IPS DF 6.9 (cell line): ENCODE data around the gene TWF2.
A peak's percentile ranks its signal among the peaks of the same experiment; 100 is the strongest.

Source experiments
- DNase-seq: peaks from one replicate; pipeline ENCODE4 v3.0.0-alpha.2; 2013; ENCODE audit warnings: low read depth, low spot score
- H3K27ac ChIP-seq: one replicate; pipeline ENCODE4 v1.5.1; 2013; ENCODE audit warnings: low read length, control low read depth
- H3K27me3 ChIP-seq: 2 replicates; pipeline ENCODE4 v1.6.1; 2013; ENCODE audit warnings: mild to moderate bottlenecking, low read length; ENCODE audit not compliant: control insufficient read depth, insufficient read depth
- H3K36me3 ChIP-seq: 2 replicates; pipeline ENCODE4 v1.6.1; 2013; ENCODE audit warnings: low read length; ENCODE audit not compliant: control insufficient read depth, insufficient read depth
- H3K4me1 ChIP-seq: 2 replicates; pipeline ENCODE4 v1.6.1; 2013; ENCODE audit warnings: low read length; ENCODE audit not compliant: control insufficient read depth, insufficient read depth
- H3K4me3 ChIP-seq: 2 replicates; pipeline ENCODE4 v1.5.1; 2013; ENCODE audit warnings: mild to moderate bottlenecking, low read length
- H3K9me3 ChIP-seq: 2 replicates; pipeline ENCODE4 v1.6.1; 2013; ENCODE audit warnings: low read length, inconsistent platforms; ENCODE audit not compliant: control insufficient read depth, insufficient read depth
- WGBS: extraction: QIAGEN DNeasy Blood & Tissue Kit; methylation state at CpG from one replicate; pipeline ENCODE4 v1.1.7; 2013; ENCODE audit warnings: mixed read lengths, missing lambda C conversion rate; ENCODE audit not compliant: insufficient read length, insufficient coverage; 5-methylcytosine and 5-hydroxymethylcytosine counted together

Gene TWF2

DNA sequence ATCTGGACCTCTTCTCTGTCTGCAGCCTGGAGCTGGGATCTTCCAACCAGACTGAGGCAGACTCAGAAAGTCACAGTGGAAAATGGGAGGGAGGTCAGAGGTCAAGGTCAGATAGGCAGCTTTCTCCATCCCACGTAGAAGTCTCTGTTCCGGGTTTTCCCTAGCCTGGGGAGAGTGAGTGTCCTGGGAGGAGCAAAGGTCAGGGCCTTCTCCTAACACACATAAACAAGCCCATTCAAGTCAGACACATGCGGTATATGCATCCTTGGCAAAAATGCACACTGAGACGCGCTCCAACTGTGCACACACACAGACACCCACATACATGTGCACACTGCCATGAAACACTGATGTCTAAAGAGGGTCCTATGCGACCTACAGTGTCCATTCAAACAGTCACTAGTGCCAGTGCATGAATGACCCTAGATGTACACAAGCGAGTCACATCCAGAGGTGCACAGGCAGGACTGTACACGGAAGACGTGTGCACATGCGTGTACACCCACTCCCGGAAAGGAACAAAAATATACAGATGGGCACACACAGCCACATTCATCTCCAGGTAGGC, 681 bp downstream of the TWF2 start:
- Histone ChIP-seq H3K36me3 (no peaks in the 10 kb centered on the region), H3K27me3 (no peaks in the 10 kb centered on the region), H3K4me3 (peak overlapping the region; percentile 98; the same call in 1 of the 2 replicates), H3K9me3 (no peaks in the 10 kb centered on the region), H3K27ac (no peak overlapping the region), H3K4me1 (peaks cover 18% of the 10 kb centered on the region)
- no CpG with 5 or more reads among the region's 11 CpGs for WGBS
- no peak for DNase-seq

- H3K4me3 ChIP-seq, result no peak overlapping the region
- no peaks in the 10 kb centered on the region for H3K27me3 ChIP-seq
- no peak for DNase-seq
- H3K9me3 ChIP-seq, result no peaks in the 10 kb centered on the region
- no peak overlapping the region for H3K27ac ChIP-seq
- no peaks in the 10 kb centered on the region for H3K36me3 ChIP-seq
- H3K4me1 ChIP-seq, result peaks cover 18% of the 10 kb centered on the region
- no CpG with 5 or more reads among the region's 8 CpGs for WGBS
These were observed 1.2 kb downstream of the TWF2 start for GRCh38 chr3:52237657-52238172.

- no CpG with 5 or more reads among the region's 6 CpGs for WGBS
- H3K27ac ChIP-seq, result no peak overlapping the region
- H3K9me3 ChIP-seq, result no peaks in the 10 kb centered on the region
- H3K27me3 ChIP-seq, result no peaks in the 10 kb centered on the region
- no peak overlapping the region for H3K4me3 ChIP-seq
- no peak for DNase-seq
- no peaks in the 10 kb centered on the region; the same call in 1 of the 2 replicates for H3K36me3 ChIP-seq
- H3K4me1 ChIP-seq, result peaks cover 18% of the 10 kb centered on the region
These were observed 1.8 kb downstream of the TWF2 start for GRCh38 chr3:52237006-52237656.

GRCh38 chr3:52236424-52236886, 2.5 kb downstream of the TWF2 start:
- H3K27ac ChIP-seq, result no peak overlapping the region
- H3K36me3 ChIP-seq, result no peaks in the 10 kb centered on the region; the same call in 1 of the 2 replicates
- no peak for DNase-seq
- no peaks in the 10 kb centered on the region for H3K9me3 ChIP-seq
- H3K27me3 ChIP-seq, result no peaks in the 10 kb centered on the region
- WGBS, result no CpG with 5 or more reads among the region's 5 CpGs
- H3K4me1 ChIP-seq, result peaks cover 18% of the 10 kb centered on the region
- no peak overlapping the region for H3K4me3 ChIP-seq

DNA sequence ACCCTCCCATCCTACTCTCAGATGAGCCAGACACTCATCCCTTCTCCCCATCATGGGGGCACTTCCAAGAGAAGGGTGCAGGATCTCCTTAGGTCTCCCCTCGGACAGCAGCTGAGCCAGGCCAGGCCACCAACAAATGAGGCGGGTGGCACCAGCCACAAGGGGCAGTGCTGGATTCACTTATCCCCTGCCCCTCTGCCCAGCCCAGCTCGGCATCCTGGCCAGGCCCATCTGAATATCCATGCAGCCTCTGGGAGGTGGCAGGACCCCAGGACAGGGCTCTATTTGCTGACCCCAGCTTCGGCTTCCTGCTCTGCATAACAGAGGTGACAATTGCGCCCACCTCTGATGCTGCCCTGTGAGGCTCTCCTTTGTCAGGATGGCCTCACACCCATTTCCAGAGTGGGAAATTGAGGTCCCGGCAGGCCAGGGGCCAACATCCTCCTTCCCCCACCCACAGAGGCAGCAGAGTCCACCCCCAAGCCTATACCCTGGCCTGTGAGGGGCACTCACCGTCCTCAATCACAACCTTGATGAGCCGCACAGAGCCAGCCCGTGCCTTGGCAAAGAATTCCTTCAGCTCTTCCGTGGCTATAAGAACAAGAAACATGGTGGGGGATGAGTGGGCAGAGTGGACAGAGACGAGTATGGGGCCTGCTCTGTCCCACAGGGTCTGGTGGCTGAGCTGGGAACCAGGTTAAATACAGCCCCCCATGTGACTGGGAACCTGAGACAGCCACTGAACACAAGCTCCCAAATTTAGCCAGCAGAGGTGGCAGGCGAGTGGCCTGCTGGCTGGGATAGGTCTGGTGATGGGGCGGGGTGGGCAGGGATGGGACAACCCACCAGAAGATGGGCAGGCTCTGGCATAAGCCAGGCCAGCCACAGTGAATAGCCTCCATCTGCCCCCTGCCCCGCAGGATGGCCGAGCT, 4.2 kb downstream of the TWF2 start:
- peaks cover 15% of the 10 kb centered on the region for H3K36me3 ChIP-seq
- no peaks in the 10 kb centered on the region for H3K27me3 ChIP-seq
- no peak overlapping the region for H3K27ac ChIP-seq
- H3K4me3 ChIP-seq, result no peak overlapping the region
- peaks cover 13% of the 10 kb centered on the region; the same call in 1 of the 2 replicates for H3K4me1 ChIP-seq
- H3K9me3 ChIP-seq, result no peaks in the 10 kb centered on the region
- DNase-seq, result no peak
- WGBS, result no CpG with 5 or more reads among the region's 15 CpGs

DNA sequence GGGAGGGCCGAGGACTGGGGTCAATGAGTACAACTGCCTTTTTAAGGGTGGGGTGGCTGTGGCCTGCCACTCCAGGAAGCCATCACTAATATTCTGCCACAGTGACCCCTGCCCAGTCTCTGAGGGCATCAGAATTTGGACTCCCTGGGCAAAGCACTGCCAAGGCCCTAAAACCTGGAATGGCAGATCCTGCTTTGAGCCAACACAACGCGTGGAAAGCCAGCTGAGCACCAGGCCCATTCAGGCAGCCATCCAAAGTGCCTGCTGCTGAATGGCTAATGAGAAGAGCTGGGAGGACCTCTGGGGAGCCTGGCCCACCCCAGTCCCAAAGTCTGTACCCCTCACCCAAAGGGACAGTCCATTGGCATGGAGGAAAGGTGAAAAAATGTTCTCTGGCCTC, 5.0 kb downstream of the TWF2 start:
- peaks cover 23% of the 10 kb centered on the region for H3K36me3 ChIP-seq
- H3K27ac ChIP-seq, result no peak overlapping the region
- no CpG with 5 or more reads among the region's 3 CpGs for WGBS
- no peaks in the 10 kb centered on the region for H3K27me3 ChIP-seq
- DNase-seq, result no peak
- H3K4me1 ChIP-seq, result peaks cover 13% of the 10 kb centered on the region; the same call in 1 of the 2 replicates
- H3K4me3 ChIP-seq, result no peak overlapping the region
- H3K9me3 ChIP-seq, result no peaks in the 10 kb centered on the region

GRCh38 chr3:52233108-52233591, 5.8 kb downstream of the TWF2 start:
- no peaks in the 10 kb centered on the region for H3K27me3 ChIP-seq
- H3K9me3 ChIP-seq, result no peaks in the 10 kb centered on the region
- peaks cover 10% of the 10 kb centered on the region; the same call in 1 of the 2 replicates for H3K4me1 ChIP-seq
- no peak for DNase-seq
- H3K27ac ChIP-seq, result no peak overlapping the region
- peaks cover 25% of the 10 kb centered on the region for H3K36me3 ChIP-seq
- WGBS, result no CpG with 5 or more reads among the region's 5 CpGs
- H3K4me3 ChIP-seq, result no peak overlapping the region

DNA sequence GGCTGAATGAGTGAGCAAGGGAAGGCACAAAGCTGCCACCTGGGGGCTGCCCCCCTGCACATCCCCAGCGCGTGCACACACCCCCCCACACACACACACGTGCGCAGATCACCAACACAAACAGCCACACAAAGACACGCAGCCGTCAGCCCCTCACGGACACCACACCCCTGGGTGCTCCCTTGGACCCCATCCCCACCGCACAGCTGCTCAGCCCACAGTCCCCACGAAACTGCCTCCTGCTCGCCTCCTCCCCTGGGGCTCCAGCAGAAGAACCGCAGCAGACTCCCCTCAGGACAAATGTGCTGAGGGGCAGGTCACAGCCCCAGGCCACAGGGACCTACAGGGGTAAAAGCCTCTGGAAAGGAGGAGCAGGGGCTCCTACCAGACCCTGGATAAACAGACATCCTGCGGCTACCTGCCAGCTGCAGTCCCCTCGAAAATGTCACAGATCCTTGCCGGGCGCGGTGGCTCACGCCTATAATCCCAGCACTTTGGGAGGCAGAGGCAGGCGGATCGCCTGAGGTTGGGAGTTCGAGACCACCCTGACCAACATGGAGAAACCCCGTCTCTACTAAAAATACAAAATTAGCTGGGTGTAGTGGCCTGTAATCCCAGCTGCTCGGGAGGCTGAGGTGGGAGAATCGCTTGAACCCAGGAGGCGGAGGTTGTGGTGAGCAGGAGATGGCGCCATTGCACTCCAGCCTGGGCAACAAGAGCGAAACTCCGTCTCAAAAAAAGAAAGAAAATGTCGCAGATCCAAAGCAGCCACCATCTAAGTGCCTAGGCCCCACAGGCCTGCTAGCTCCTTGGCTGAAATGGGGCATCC, 6.5 kb downstream of the TWF2 start:
- WGBS, result no CpG with 5 or more reads among the region's 28 CpGs
- Histone ChIP-seq H3K9me3 (no peaks in the 10 kb centered on the region), H3K36me3 (peaks cover 25% of the 10 kb centered on the region), H3K27me3 (no peaks in the 10 kb centered on the region), H3K4me3 (no peak overlapping the region), H3K27ac (no peak overlapping the region), H3K4me1 (peaks cover 7% of the 10 kb centered on the region; the same call in 1 of the 2 replicates)
- no peak for DNase-seq

- no peak for DNase-seq
- no peaks in the 10 kb centered on the region for H3K9me3 ChIP-seq
- H3K4me1 ChIP-seq, result peaks cover 2% of the 10 kb centered on the region; the same call in 1 of the 2 replicates
- H3K4me3 ChIP-seq, result no peak overlapping the region
- no peak overlapping the region for H3K27ac ChIP-seq
- WGBS, result no CpG with 5 or more reads among the region's 34 CpGs
- peaks cover 25% of the 10 kb centered on the region for H3K36me3 ChIP-seq
- H3K27me3 ChIP-seq, result no peaks in the 10 kb centered on the region
These were observed 7.3 kb downstream of the TWF2 start for GRCh38 chr3:52231502-52232278.
